PFSK-1 (cell line): ENCODE measurements around the gene TLR10.

ENCODE experiments used
- FOXP2 ChIP-seq: optimal IDR thresholded peaks from 2 replicates; pipeline ENCODE3; 2011; ENCODE audit warnings: borderline replicate concordance, control low read depth, inconsistent platforms; ENCODE audit not compliant: insufficient read depth; ENCODE audit errors: extremely low read length, extremely low read depth
- POLR2AphosphoS5 ChIP-seq: IDR thresholded peaks from 2 replicates; pipeline ENCODE4 v1.6.1; 2012; ENCODE audit warnings: low read depth, mild to moderate bottlenecking, control low read depth, low read length, moderate library complexity
- SIN3A ChIP-seq: IDR thresholded peaks from 2 replicates; pipeline ENCODE4 v1.6.1; 2012; ENCODE audit warnings: mild to moderate bottlenecking, low read length, moderate library complexity, borderline replicate concordance; ENCODE audit not compliant: insufficient read depth
- TAF1 ChIP-seq: IDR thresholded peaks from 2 replicates; pipeline ENCODE4 v1.6.1; 2012; ENCODE audit warnings: low read length, control low read depth, borderline replicate concordance; ENCODE audit not compliant: insufficient read depth
- TF ChIP-seq, protein P1 (sequence below), 2 experiments: IDR thresholded peaks; 2 replicates each; pipeline versions ENCODE4 v1.6.1 to v1.8.0; 2011 to 2012; ENCODE audit warnings: low read depth in 2 of 2, low read length in 2 of 2, control low read depth in 1 of 2, inconsistent platforms in 1 of 2, mild to moderate bottlenecking in 1 of 2, moderate library complexity in 1 of 2; ENCODE audit not compliant: insufficient read depth in 1 of 2

TLR10 gene

DNA sequence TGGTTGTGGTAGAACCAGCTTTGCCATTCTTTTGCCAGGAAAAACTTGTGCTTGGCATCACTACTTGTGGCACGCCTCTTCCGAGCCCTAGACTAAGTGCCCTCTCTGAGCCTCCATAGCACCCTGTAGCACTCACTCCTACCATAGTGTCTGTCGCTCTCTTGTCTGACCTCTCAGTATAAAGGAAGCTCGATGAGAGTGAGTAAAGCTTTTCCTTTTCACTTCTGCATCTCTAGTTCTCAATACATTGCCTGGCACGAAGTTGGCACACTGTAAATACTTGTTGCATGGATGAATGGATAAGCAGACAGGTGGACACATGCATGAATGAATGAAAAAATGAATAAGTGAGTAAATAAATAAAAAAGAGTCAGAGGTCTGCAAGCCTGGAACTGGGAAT is 48.3 kb downstream of the TLR10 start:
- TF ChIP-seq SIN3A (no peak), TAF1 (no peak), POLR2AphosphoS5 (no peak), FOXP2 (no peak)
- TF ChIP-seq, protein P1, sequence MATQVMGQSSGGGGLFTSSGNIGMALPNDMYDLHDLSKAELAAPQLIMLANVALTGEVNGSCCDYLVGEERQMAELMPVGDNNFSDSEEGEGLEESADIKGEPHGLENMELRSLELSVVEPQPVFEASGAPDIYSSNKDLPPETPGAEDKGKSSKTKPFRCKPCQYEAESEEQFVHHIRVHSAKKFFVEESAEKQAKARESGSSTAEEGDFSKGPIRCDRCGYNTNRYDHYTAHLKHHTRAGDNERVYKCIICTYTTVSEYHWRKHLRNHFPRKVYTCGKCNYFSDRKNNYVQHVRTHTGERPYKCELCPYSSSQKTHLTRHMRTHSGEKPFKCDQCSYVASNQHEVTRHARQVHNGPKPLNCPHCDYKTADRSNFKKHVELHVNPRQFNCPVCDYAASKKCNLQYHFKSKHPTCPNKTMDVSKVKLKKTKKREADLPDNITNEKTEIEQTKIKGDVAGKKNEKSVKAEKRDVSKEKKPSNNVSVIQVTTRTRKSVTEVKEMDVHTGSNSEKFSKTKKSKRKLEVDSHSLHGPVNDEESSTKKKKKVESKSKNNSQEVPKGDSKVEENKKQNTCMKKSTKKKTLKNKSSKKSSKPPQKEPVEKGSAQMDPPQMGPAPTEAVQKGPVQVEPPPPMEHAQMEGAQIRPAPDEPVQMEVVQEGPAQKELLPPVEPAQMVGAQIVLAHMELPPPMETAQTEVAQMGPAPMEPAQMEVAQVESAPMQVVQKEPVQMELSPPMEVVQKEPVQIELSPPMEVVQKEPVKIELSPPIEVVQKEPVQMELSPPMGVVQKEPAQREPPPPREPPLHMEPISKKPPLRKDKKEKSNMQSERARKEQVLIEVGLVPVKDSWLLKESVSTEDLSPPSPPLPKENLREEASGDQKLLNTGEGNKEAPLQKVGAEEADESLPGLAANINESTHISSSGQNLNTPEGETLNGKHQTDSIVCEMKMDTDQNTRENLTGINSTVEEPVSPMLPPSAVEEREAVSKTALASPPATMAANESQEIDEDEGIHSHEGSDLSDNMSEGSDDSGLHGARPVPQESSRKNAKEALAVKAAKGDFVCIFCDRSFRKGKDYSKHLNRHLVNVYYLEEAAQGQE (IDR thresholded peaks at IDR 0.05; ENCODE audit: insufficient read depth in 1 of 2, low read depth in 2 of 2, low read length in 2 of 2), result no peak

DNA sequence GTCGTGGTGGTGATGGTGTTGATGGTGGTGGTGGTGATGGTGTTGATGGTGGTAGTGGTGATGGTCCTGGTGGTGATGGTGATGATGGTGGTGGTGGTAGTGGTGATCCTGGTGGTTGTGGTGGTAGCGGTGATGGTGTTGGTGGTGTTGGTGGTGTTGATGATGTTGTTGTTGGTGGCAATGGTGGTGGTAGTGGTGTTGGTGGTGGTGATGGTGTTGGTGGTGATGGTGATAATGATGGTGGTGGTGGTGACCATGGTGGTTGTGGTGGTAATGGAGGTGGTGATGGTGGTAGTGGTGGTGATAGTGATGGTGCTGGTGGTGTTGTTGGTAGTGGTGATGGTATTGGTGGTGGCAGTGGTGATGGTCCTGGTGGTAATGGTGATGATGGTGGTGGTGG is 49.1 kb downstream of the TLR10 start:
- TF ChIP-seq TAF1 (no peak), FOXP2 (no peak), POLR2AphosphoS5 (no peak), SIN3A (no peak)
- TF ChIP-seq, protein P1 (IDR thresholded peaks at IDR 0.05; ENCODE audit: insufficient read depth in 1 of 2, low read depth in 2 of 2, low read length in 2 of 2), result no peak

DNA sequence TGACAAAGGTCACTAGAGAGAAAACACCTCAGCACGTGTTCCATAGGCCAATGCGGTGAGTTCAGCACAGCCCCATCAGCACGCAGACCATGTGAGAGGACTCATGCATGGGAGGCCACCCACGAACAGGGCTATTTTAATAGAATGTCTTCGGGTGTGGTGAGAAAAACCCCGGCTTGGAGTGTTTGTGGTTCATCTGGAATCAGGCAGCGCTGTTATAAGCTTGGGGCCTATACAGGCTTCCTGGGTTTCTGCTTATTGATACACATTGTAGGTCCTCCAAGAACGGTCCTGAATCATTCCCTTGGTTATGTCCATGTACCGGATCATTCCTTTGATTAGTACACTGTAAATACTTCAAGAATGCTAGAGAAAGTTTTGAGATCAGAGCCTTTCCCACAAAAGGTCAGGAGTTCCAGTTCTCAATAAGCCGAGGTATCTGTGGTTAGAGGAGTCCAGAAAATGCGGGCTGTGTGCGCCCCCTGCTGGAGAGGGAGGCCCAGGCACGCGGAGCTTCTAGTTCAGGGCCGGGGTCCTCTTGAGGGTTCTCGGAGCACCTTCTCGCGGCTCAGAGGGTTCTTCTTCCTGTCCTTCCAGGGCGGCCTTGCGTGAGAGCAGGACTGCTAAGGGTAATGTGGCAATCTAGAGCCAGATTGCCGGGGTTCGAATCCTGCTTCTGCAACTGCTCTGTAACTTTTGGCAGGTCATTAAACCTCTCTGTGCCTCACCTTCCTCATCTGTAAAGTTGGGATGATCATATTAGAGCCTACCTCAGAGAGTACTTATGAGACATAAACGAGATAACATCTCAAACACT is 51.8 kb downstream of the TLR10 start:
- TF ChIP-seq POLR2AphosphoS5 (no peak), TAF1 (no peak), SIN3A (no peak), FOXP2 (no peak)
- TF ChIP-seq, protein P1 (IDR thresholded peaks at IDR 0.05; ENCODE audit: insufficient read depth in 1 of 2, low read depth in 2 of 2, low read length in 2 of 2), result no peak

DNA sequence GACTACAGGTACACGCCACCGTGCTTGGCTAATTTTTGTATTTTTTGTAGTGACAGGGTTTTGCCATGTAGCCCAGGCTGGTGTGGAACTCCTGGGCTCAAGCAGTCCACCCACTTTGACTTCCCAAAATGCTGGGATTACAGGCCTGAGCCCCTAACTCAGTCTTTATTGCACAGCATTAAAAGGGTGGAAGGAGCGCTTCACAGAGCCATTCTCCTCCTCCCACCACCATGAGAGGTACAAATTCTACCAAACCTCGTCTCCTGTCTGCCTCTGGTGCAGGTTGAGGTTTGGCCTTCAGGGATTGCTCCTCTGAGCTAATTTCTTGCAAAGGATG is 52.3 kb downstream of the TLR10 start:
- no peak for TF ChIP-seq SIN3A
- TF ChIP-seq FOXP2, result no peak
- no peak for TF ChIP-seq TAF1
- TF ChIP-seq POLR2AphosphoS5, result no peak
- TF ChIP-seq, protein P1 (IDR thresholded peaks at IDR 0.05; ENCODE audit: insufficient read depth in 1 of 2, low read depth in 2 of 2, low read length in 2 of 2), result no peak
